GM18498 (cell line): ENCODE measurements around the gene FKBP6.
"Not testable (repeated sequence)": the region's sequence is repeated elsewhere in the genome, so short reads cannot be mapped to it uniquely, and the experiment has no call there.

Source experiments
- ATAC-seq: cut with Tn5 transposase; IDR thresholded peaks from one replicate; pipeline ENCODE4 v1.9.1; 2021; ENCODE audit warnings: mild to moderate bottlenecking, moderate library complexity; ENCODE audit not compliant: unreplicated experiment

The FKBP6 gene

DNA sequence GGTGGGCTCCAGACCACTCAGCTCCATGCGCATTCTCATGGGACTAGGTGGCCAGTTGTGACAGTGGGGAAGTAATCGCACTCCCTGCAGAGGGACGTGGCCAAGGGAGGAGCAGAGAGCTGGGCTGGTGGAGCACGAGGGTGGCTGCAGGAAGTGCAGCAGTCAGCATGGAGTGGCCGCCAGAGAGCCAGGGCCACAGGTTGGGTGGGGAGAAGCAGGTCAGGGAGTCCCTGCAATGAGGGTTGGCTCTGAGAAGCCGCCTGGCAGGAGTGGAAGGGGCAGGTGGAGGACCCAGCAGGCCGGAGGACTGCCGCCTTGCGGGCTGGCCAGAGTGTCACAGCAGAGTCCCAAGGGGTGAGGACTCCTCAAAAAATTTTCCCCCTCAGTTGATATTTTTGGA is 26.2 kb downstream of the FKBP6 start:
- ATAC-seq: no peak

DNA sequence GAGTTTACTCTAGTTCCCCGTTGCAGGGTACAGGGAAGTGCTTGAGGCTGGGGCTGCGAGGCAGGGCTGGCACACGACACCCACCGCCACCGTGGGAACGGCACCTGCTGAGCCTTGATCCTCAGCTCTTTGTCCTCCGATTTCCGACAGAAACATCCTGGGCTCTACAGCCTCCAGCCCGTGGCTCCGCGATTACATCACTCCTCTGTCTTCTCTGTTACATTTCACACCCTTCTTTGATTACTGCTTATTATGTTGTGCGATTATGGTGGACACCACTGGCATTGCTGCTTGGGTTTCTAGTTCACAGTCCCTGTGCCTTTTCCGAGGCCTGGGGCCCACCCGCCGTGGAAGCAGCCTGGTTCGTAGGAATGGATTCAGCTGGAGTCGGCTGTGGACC is 26.9 kb downstream of the FKBP6 start:
- ATAC-seq: no peak

DNA sequence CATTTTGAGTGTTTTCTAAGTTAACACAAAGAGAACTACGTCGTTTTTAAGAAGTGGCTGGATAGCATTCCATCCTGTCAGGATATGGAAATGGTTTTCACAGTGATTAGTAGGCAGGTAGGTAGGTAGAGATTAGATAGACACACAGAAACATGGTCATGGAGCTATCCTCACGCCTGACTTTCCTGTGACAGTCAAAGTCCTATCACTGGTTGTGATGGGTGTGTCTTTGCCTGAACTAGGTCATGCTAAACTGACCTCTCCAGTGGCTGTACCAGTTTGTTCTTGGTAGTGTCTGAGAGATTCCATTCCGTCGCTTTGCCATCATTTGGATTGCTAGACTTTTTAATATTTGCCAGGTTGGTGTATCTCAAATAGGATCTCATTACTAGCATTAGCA is 28.2 kb downstream of the FKBP6 start:
- ATAC-seq: no peak

GRCh38 chr7:73358590-73359275 is 30.8 kb downstream of the FKBP6 start:
- no peak for ATAC-seq

DNA sequence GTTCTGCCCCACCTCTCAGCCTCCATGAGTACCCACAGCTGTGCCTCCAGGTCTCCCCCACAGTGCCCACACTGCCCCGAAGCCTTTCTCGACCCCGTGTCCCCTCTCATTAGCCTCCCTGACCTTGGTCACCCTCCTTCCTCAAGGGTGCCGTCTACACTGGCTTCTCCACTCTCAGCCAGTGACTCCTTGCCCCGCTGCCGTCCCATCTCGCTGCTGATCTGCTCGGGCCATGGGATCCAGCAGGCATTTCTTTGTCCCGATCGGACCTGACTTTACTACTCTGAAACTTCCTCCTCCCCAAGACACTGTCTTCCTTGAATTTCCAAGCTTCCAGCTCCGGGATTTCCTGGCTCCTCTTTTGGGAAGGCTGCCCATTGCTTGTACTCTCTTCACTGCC is 31.3 kb downstream of the FKBP6 start:
- no peak for ATAC-seq

GRCh38 chr7:73359746-73360375 is 31.9 kb downstream of the FKBP6 start:
- no peak for ATAC-seq

DNA sequence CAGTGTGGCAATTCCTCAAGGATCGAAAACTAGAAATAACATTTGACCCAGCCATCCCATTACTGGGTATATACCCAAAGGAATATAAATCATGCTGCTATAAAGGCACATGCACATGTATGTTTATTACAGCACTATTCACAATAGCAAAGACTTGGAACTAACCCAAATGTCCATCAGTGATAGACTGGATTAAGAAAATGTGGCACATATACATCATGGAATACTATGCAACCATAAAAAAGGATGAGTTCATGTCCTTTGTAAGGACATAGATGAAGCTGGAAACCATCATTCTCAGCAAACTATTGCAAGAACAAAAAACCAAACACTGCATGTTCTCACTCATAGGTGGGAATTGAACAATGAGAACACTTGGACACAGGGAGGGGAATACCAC is 32.6 kb downstream of the FKBP6 start:
- ATAC-seq: not testable (repeated sequence)

GRCh38 chr7:73363225-73364005 is 35.5 kb downstream of the FKBP6 start:
- ATAC-seq: no peak

- ATAC-seq: no peak
These were observed 36.2 kb downstream of the FKBP6 start for GRCh38 chr7:73364006-73364728.

DNA sequence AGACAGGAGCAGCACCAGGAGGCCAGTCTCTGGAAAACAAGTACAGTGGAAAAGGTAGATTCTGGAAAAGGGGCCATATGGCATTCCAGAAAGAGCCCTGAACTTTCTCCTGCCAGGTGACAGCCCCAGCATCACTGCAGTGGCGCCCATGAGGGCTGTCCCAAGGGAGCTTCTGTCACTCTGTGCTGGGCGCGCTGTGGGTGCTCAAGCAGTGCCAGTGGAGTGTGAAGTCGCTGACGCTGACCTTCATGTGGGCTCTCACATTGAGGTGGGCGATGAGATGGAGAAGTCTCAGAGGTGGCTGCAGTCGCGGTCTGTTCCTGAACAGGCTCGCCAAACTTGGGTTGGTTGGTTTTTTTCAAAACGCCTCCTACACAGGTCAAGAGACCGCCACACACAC is 38.2 kb downstream of the FKBP6 start:
- ATAC-seq: no peak

- ATAC-seq: no peak
These were observed 39.0 kb downstream of the FKBP6 start for GRCh38 chr7:73366990-73367389.

- no peak for ATAC-seq
These were observed 41.0 kb downstream of the FKBP6 start for GRCh38 chr7:73369009-73369408.

GRCh38 chr7:73369622-73370021 is 41.7 kb downstream of the FKBP6 start:
- ATAC-seq: no peak

DNA sequence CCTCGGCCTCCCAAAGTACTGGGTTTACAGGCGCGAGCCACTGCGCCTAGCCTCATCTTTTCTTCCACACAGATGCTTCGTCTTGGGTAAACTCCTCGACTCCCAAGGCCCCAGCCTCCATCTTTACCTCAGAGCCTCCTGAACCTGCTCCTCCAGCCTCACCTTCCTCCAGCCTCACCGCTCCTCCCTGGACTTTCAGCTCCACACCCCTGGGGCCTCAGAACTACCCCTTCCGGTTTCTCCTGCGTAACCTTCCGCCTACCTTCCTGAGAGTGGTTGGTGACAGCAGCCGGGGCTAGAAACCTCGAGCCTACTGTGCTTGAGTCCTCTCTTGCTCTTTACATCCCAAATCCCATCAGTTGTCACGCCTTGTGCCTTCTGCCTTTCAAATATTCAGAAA is 45.8 kb downstream of the FKBP6 start:
- ATAC-seq: no peak

DNA sequence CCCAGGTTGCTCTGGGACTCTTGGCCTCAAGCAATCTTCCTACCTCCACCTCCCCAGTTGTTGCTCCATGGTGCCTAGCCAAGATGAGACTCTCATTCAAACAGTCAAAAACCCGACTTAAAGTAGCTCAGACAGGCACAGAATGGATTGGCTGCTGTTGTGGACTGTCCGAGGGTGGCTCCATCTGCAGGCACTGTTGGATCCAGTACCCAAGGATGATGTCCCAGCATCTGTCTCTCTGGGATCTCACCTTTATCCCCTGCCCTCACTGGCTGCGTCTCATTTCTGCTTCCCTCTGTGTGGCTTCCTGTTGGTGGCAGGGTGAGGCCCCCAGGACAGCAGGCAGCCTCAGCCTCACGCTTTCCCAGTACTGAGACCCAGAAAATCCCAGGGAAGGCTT is 48.3 kb downstream of the FKBP6 start:
- not testable (repeated sequence) for ATAC-seq

- ATAC-seq: no peak
These were observed 48.9 kb downstream of the FKBP6 start for GRCh38 chr7:73376671-73377412.

DNA sequence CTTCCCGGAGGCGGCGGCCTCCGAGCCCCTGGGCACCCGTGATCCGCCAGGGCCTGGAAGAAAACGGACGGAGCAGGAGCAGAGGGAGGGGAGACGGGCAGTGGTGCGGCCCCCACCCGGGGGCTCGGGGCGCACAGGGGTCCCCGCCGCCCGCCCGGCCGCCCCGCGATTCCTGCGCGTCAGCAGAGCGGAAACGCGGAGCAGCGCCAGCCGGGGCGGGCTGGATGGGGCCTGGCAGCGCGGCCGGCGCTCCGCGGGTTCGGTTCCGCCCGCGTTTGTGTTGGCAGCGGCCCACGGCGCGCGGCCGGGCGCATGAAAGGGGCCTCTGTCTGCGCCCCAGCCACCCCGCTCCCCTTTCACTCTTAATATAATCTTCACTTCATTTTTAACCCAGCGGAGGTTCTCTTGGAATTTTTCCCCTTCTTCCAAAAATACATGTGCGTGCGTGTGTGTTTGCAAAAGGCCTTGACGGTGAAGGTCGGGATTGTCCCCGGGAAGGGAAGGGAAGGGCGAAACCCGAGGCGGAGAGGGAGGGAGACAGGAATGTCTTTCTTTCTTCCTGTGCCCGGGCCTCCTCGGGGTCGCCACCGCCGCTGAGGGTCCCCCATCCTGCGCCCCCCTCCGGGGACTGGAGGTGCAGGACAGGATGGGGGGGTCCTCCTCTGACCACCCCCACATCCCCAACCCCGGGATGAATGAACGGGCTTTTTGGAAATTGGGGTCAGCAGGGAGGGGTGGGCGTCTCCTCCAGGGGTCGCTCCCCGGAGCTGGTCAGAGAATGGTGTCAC is 49.6 kb downstream of the FKBP6 start:
- not testable (repeated sequence) for ATAC-seq

GRCh38 chr7:73382934-73383503 is 55.1 kb downstream of the FKBP6 start:
- no peak for ATAC-seq

- no peak for ATAC-seq
These were observed 59.4 kb downstream of the FKBP6 start for GRCh38 chr7:73387221-73387828.
